Smooth muscle cell of the brain vasculature (primary cell): ENCODE data around the gene AIF1.

Source experiments
- DNase-seq: peaks from one replicate; pipeline ENCODE4 v3.0.0-alpha.2; 2012; ENCODE audit warnings: low read depth, low spot score

AIF1 gene

GRCh38 chr6:31620586-31621319 is 5.7 kb downstream of the AIF1 start, which contains the start of gene PRRC2A:
PRRC2A (plus strand) TSS chr6:31620715; CDS start chr6:31622790, 2,075 bp downstream.
- DNase-seq: no peak

- no peak for DNase-seq
These were observed 6.4 kb downstream of the AIF1 start for GRCh38 chr6:31621320-31621939.

- no peak for DNase-seq
These were observed 7.0 kb downstream of the AIF1 start for GRCh38 chr6:31621991-31622390.

DNA sequence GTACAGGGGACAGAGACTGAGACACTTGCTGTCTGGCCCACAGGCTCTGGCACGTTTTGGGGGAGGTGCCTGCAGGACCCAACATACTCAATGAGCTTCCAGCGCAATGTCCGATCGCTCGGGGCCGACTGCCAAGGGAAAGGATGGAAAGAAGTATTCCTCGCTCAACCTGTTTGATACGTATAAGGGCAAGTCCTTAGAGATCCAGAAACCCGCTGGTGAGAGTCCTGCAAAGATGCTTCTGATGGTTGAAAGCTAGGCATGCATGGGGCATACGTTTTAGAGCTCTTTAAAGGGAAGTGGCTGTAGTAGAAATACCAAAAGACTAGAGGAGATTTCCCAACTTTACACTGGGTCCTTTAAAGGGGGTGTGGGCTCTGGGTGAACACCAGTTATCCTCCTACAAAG is 7.7 kb downstream of the AIF1 start:
- no peak for DNase-seq

DNA sequence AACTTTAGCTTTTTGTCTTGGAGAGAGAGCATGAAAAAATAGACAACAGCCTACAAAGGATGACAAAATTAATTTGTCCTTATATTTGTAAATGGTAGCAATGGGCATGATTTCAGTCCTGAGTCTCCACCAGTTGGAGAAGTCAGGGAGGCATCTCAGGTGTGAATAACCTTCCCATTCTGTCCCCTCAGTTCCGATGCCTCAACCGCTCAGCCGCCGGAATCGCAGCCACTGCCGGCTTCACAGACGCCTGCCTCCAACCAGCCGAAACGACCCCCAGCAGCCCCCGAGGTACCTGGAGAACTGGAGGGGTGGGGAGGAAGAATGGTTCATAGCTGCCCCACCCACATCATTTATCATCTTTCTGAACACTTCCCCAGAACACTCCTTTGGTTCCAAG is 9.0 kb downstream of the AIF1 start:
- no peak for DNase-seq

DNA sequence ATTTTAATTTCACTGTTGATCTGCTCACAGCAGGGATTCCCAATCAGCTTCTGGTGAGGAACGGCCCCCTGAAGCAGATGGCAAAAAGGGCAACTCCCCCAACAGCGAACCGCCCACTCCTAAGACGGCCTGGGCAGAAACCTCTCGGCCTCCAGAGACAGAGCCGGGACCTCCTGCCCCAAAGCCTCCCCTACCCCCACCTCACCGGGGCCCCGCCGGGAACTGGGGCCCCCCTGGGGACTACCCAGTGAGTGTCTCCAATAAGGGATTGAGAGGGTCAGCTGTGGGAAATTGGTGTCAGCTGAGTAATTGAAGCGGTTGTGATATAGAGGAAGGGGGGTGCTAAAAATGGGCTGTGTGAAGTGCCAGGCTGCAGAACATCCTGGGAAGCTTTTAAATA is 11.9 kb downstream of the AIF1 start:
- no peak for DNase-seq

GRCh38 chr6:31627690-31628287 is 12.8 kb downstream of the AIF1 start:
- no peak for DNase-seq

GRCh38 chr6:31629014-31629413 is 14.0 kb downstream of the AIF1 start:
- DNase-seq: no peak

GRCh38 chr6:31630177-31630934 is 15.3 kb downstream of the AIF1 start:
- DNase-seq: no peak

DNA sequence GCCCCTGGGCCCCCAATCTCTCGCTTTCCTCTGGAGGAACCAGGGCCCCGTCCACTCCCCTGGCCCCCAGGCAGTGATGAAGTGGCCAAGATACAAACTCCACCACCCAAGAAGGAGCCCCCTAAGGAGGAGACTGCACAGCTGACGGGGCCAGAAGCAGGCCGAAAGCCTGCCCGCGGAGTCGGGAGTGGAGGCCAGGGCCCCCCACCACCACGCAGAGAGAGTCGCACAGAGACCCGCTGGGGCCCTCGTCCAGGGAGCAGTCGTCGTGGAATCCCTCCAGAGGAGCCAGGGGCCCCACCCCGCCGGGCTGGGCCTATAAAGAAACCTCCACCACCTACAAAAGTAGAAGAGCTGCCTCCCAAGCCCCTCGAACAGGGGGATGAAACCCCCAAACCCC is 16.2 kb downstream of the AIF1 start:
- no peak for DNase-seq

- DNase-seq: no peak
These were observed 16.7 kb downstream of the AIF1 start for GRCh38 chr6:31631681-31632278.

DNA sequence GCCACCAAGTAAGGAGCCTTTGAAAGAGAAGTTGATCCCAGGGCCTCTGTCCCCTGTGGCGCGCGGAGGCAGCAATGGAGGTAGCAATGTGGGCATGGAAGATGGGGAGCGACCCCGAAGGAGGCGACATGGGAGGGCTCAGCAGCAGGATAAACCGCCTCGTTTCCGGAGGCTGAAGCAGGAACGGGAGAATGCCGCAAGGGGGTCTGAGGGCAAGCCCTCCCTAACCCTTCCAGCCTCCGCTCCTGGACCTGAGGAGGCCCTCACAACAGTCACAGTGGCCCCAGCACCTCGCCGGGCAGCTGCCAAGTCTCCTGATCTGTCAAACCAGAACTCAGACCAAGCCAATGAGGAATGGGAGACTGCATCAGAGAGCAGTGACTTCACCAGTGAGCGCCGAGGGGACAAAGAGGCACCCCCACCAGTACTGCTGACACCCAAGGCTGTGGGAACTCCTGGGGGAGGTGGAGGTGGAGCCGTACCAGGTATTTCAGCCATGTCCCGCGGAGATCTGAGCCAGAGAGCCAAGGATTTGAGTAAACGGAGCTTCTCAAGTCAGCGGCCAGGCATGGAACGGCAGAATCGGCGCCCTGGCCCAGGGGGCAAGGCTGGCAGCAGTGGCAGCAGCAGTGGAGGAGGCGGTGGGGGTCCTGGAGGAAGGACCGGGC is 17.4 kb downstream of the AIF1 start:
- no peak for DNase-seq

- no peak for DNase-seq
These were observed 18.4 kb downstream of the AIF1 start for GRCh38 chr6:31633447-31633846.

GRCh38 chr6:31634131-31634530 is 19.1 kb downstream of the AIF1 start:
- DNase-seq: no peak

GRCh38 chr6:31634969-31635575 is 20.0 kb downstream of the AIF1 start:
- no peak for DNase-seq

DNA sequence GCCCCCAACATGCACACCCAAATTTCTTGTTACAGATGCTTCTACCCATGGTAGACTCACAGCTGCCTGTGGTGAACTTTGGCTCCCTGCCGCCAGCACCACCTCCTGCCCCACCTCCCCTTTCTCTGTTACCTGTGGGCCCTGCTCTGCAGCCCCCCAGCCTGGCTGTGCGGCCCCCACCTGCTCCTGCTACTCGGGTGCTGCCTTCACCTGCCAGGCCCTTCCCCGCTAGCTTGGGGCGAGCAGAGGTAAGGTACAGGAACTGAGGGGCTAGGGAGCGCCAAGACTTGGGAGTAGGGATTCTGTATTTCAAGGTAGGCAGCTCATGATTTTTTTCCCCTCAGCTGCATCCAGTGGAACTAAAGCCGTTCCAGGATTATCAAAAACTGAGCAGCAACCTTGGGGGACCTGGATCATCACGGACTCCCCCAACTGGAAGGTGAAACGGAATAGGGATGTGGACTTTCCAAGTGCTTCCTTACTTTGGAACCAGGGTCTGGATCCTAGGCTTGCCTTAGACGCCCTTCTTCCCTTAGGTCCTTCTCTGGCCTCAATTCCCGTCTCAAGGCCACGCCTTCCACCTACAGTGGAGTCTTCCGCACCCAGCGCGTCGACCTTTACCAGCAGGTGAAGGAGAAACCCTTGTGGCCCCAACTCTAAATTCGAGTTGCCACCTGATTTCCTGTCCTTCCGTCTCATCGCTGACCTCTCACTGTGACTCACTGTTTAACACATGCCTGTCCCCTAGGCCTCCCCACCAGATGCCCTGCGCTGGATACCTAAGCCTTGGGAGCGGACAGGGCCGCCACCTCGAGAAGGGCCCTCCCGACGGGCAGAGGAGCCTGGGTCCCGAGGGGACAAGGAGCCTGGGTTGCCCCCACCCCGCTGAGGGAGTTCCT is 21.9 kb downstream of the AIF1 start:
- DNase-seq: no peak

DNA sequence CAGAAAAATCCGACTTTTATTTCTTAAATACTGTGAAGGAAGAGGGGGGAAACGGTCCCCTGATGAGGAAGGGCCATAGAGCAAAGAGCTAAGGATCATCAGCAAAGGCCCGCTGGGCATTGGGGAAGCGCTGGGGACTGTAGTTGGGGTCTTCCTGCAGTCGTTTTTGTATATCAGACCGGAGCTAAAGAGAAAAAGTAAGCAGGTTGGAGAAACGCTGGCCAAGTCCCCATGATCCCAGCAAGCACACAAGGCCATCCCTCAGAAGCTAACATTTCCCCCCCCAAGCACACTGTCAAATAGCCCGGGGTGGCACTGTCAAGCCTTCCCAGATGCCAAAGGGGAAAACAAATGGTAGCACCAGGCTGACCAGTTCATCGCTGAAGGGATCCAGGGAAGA is 24.0 kb downstream of the AIF1 start:
- no peak for DNase-seq

DNA sequence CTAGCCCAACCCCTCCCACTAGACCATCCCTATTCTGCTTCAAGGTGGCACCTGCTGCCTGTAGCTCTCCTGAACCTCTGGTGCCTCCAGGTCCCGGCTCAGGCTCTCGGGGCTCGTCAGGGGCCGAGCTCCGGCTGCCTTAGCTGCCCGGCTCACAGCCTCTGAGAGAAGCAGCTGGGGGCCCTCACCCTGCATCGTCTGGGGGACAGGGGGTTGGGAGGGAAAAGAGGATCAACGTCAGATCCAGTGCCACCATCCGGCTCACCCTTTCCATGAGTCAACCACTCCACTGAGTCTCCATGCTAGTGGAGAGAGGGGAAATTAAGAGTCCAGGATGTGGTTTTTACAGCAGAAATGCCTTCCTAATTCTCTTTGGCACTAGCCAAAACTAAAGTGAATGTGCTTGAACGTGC is 24.4 kb downstream of the AIF1 start:
- DNase-seq: no peak

GRCh38 chr6:31640612-31641011 is 25.6 kb downstream of the AIF1 start:
- no peak for DNase-seq

DNA sequence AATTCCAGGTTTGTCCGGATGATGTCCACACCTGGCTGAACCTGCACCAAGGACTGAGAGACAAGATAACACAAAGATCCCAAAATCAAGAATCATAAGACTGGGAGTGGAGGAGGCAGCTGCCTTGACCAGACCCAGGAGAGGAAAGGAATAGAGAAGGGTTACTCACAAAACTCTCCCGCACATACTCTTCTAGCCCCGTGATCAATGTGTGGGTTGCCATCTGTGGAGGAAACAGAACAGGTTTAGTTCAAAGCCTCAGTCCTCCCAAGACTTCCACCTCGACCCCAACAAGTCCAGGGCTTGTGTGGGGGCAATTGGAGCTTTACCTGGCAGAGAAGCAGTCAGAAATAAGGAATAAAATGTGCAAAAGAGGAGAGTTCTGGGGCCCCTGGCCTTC is 26.3 kb downstream of the AIF1 start:
- no peak for DNase-seq
